PFSK-1 (cell line): ENCODE measurements around the gene OR7D2.

Experiments used
- POLR2AphosphoS5 ChIP-seq: IDR thresholded peaks from 2 replicates; pipeline ENCODE4 v1.6.1; 2012; ENCODE audit warnings: low read depth, mild to moderate bottlenecking, control low read depth, low read length, moderate library complexity
- REST ChIP-seq, 2 experiments: IDR thresholded peaks; 2 replicates each; pipeline versions ENCODE4 v1.6.1 to v1.8.0; 2011 to 2012; ENCODE audit warnings: low read depth in 2 of 2, low read length in 2 of 2, control low read depth in 1 of 2, inconsistent platforms in 1 of 2, mild to moderate bottlenecking in 1 of 2, moderate library complexity in 1 of 2; ENCODE audit not compliant: insufficient read depth in 1 of 2
- SIN3A ChIP-seq: IDR thresholded peaks from 2 replicates; pipeline ENCODE4 v1.6.1; 2012; ENCODE audit warnings: mild to moderate bottlenecking, low read length, moderate library complexity, borderline replicate concordance; ENCODE audit not compliant: insufficient read depth
- TAF1 ChIP-seq: IDR thresholded peaks from 2 replicates; pipeline ENCODE4 v1.6.1; 2012; ENCODE audit warnings: low read length, control low read depth, borderline replicate concordance; ENCODE audit not compliant: insufficient read depth

DNA sequence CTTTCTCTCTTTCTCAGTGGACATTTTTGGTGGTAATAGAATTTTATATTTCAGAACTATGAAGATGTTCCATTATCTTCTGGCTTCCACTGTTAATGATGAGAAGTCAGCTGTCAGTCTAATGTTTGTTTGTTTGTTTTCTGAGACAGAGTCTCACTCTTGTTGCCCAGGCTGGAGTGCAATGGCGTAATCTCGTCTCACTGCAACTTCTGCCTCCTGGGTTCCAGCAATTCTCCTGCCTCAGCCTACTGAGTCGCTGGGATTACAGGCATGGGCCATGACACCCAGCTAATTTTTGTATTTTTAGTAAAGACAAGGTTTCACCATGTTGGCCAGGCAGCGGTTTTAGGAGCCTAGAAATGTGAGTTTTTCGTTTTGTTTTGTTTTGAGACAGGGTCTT lies 33.9 kb upstream of the OR7D2 start:
- no peak for TF ChIP-seq REST (IDR thresholded peaks at IDR 0.05; ENCODE audit: insufficient read depth in 1 of 2, low read depth in 2 of 2, low read length in 2 of 2)
- no peak for TF ChIP-seq SIN3A
- TF ChIP-seq POLR2AphosphoS5, result no peak
- TF ChIP-seq TAF1, result no peak
